Measurements from ENCODE around the gene RYR3.

RYR3 gene

DNA sequence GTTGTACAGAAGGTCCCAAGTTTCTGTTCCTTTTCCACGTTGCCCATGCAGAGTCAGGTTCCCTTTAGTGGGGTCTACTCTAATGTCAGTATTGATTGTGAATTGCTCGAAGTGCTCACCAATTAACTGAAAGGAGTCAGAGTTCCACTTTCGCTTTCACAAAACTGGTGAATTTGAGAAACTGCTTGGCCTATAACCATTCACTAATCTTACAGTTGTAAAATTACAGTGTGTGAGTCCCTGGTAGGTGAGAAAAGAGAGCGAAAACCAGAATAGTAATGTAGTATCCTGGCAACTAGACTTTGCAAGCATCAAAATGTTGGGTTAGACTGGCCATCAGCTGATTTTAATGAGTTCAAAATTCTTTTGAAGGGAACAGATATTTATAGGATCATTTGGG is 420.0 kb downstream of the RYR3 start:
- no peak for DNase-seq

GRCh38 chr15:33735143-33735542 is 424.4 kb downstream of the RYR3 start:
- DNase-seq: no peak

DNA sequence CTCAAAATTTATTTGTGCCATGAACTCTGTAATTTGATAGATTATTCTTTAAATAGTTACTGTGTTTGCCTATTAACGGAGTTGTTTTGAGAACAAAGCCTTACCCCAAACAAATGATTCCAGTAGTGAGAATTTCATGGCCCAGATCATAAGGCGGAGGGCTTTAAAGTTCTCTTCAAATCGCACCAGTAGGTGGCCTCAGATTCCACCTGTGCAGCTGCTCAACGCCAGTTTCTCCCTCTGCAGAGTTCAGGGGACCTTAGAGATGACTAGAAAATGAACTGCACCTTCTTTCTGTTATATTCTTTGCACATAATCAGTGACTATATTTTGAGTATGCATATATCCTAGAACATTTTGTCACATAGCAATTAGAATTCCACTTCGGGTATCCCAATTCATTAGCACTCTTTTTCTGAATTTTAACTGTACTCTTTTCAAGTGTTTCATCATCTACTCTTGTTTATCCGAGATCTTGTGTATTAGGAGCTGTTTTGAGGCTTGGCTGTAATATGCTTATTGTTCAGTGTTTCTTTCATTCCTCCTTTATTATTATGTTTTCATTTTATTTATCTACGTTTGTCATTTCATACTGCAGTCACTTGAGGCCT is 425.0 kb downstream of the RYR3 start:
- DNase-seq: no peak

DNA sequence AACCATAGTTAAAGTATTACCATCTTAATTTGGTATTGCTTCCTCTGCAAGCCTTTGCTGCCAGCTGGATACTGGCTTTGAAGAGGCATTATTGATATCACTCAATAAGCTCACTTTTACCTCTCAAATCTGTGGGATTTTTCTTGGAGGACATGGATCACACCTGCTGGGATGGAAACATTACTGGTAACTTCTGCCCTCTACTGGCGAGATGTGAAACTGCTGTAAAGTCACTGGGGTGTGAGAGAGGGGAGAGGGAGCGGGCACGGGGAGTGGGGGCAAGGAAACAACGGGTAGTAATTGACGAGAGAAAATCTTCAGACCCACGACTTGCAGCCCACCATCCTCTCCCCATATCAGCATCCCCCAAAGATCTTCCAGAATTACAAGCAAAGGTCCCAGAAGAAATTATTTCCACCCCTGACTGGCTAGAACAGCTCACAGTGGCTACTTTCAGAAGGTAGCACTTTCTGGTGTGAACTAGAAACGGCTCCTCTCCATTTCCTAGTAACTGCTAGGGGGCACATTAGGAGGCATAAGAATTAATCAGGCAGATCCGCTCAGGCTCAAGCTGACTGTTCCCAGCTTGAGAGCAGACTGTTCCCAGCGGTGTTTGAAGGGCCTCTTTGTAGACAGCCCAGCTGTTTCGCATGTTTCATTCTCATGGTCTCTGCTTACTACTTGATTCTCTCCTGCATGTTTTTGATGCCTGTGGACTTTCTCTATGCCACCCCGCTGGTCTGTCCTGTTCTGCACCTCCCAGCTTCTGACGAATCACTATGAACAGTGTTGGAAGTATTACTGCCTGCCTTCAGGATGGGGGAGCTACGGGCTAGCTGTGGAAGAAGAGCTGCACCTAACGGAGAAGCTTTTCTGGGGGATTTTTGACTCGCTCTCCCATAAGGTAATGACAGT is 427.2 kb downstream of the RYR3 start:
- DNase-seq: peak; percentile 22

- no peak for DNase-seq
These were observed 428.3 kb downstream of the RYR3 start for GRCh38 chr15:33738941-33739664.

DNA sequence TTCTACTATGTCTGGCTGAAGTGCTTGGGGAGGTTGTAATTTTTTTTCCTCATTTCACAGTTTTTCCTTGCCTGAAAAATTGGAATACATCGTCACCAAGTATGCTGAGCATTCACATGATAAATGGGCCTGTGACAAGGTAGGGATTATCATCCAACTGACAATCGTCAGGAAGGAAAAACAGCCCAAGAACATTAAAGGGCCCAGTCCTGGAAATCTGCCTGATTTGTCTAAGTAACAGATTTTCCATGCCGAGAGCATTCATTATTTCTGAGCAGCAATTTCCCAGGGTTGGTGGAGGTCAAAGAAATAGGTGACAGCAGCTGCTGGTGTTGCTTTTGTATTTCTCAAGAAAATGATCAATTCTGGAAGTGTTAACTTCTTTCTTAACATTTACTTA is 431.5 kb downstream of the RYR3 start:
- no peak for DNase-seq

DNA sequence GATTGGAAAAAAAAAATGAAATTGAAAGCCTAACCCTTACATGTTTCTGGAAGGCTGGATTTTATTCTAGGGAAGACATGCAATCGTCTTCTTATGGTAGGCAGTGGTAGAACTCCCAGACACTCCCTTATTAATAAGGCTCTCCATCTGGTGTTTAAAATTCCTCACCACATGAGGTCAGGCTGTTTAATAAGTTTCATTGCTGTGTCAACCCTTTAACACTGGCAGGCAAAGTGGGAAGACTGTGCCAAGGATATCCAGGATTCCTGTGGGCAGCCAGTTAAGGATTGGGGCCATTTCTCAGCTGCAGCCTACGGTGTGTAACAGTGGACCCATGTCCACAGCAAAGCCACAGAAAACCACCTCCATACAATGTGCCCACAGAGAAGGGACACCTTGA is 432.0 kb downstream of the RYR3 start:
- no peak for DNase-seq

DNA sequence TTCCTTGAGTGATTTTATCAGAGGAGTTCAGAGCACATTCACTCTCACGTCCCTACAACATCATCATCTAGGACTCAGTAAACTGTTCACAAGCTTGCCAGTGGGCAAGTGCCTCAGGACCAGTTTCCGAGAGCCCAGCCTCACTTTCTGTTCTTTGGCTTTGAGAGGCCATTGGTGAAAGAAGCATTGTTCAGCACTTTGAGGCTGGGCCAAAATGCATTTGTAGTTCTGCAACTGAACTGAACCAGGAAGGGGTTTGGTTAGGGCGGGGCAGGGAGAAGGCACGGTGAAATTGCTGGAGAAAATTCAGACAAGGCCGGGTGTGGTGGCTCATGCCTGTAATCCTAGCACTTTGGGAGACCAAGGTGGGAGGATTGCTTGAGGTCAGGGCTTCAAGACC is 435.4 kb downstream of the RYR3 start:
- no peak for DNase-seq

GRCh38 chr15:33753012-33753411 is 442.2 kb downstream of the RYR3 start:
- DNase-seq: no peak

DNA sequence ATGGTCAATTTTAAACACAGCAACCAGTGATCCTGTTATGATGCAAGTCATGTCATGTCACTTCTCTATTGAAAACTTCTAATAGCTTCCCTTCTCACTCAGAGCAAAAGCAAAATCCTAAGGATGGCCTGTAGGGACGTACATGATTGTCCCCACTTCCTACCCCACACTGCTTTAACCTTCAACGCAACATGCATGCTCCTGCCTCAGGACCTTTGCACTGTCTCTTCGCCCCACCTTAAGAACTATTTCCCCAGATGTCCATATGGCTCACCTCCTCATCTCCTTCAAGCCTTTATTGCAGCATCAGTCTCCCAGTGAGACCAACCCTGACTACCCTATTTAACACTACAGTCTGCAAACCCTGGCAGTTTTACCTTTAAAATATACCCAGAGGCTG is 443.5 kb downstream of the RYR3 start:
- DNase-seq: no peak

DNA sequence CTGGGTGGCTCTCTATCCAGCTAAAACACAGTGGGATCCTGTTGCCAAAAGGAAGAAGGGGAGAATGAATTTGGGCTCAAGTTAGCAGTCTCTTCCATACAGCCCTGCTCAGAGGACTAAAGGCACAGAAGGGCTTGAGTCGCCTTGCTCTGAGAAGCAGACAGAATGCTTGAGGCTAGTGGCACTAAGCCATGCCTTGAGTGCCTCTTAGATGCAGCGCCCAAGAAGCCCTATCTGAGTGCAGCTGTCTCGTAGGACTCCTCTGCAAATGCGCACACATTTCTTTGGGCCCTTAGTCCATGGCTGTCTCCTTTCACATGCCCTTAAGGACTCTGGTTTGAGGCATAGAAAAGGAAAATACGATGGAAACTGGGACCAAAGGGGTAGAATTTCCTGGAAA is 446.2 kb downstream of the RYR3 start:
- no peak for DNase-seq

DNA sequence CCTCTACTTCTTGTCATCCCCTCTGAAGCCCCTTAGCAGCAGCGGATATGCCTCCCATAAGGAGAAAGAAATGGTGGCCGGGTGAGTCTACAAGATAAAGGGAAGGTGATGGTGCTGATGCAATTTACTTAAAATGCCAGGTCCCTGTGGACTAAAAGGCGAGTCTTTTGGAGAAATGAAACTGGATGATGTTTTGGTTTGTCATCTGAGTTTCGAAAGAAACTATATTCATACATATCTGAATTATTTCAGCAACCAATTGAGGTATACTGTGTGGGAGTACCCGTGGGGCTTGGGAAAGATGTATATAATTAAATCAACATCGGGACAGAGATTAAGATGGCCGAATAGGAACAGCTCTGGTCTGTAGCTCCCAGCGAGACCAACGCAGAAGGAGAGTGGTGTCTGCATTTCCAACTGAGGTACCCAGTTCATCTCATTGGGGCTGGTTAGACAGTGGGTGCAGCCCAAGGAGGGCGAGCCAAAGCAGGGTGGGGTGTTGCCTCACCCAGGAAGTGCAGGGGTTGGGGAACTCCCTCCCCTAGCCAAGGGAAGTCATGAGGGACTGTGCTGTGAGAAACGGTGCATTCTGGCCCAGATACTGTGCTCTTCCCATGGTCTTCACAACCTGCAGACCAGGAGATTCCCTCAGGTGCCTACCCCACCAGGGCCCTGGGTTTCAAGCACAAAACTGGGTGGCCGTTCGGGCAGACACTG is 446.9 kb downstream of the RYR3 start:
- no peak for DNase-seq

DNA sequence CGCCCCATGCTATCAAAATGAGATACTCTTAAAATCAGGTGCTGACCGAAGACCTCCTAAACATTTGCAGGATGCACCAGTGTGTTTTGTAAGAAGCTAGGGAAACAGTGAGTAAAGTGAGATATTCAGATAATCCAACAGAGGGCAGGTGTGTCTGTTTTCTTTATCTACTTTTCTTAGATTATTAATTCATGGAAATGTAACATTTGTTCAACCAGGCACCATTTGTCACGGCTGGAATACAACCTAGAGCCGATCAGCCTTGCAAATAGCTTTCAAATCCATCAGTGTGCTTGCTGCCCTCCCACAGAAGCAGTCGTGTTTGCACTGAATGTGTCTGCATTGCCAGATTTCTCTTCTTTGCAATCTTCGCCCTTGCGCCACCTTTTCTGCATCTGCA is 455.6 kb downstream of the RYR3 start:
- no peak for DNase-seq

- no peak for DNase-seq
These were observed 458.0 kb downstream of the RYR3 start for GRCh38 chr15:33768670-33769190.

- no peak for DNase-seq
These were observed 463.2 kb downstream of the RYR3 start for GRCh38 chr15:33773969-33774368.

GRCh38 chr15:33778852-33779251 is 468.1 kb downstream of the RYR3 start:
- no peak for DNase-seq

GRCh38 chr15:33780011-33780768 is 469.4 kb downstream of the RYR3 start:
- DNase-seq: no peak

- DNase-seq: no peak
These were observed 472.2 kb downstream of the RYR3 start for GRCh38 chr15:33782966-33783365.

- DNase-seq: no peak
These were observed 474.6 kb downstream of the RYR3 start for GRCh38 chr15:33785366-33785765.

- no peak for DNase-seq
These were observed 478.3 kb downstream of the RYR3 start for GRCh38 chr15:33788906-33789540.

GRCh38 chr15:33794453-33794852 is 483.7 kb downstream of the RYR3 start:
- DNase-seq: no peak

GRCh38 chr15:33795070-33795469 is 484.3 kb downstream of the RYR3 start:
- no peak for DNase-seq

Measured in CD4-positive, alpha-beta T cell treated with Interleukin-17A for 1 hour (primary cell).